HepG2 (cell line): ENCODE measurements around the gene COG1. TPM values are rescaled to one million over a fixed set of nuclear protein-coding genes. Genes with fewer than 3 reads are reported as not detected.

Experiments
- ATAC-seq: fragments of 200-7000 bp; cut with Tn5 transposase; 3 replicates; pipeline ENCODE4 v1.9.1; 2020; ENCODE audit warnings: mild to moderate bottlenecking, moderate library complexity
- BruUV-seq: library from RNA; stranded (reverse); fragments of 400-500 nt; replicated peaks from 2 replicates; lab custom pipeline; 2021; lab: Mats Ljungman, UMichigan
- CTCF ChIA-PET: fragments of 300-600 bp; formaldehyde crosslinking; extraction: SDS; loops from one replicate; lab custom pipeline; 2021; ENCODE audit warnings: low total read pairs, inconsistent platforms, low intra/inter-chr PET ratio; lab: Yijun Ruan, JAX
- POLR2A ChIA-PET: fragments of 350-600 bp; sonication (Branson Sonifier 250); formaldehyde crosslinking; loops from one replicate; lab custom pipeline; 2020; ENCODE audit warnings: antibody characterized with exemption, inconsistent platforms; lab: Yijun Ruan, JAX
- DNase-seq: peaks from one replicate; pipeline ENCODE4 v3.0.0-alpha.2; 2015; ENCODE audit warnings: low spot score
- FAIRE-seq: peaks from 3 replicates; lab custom pipeline; 2011; peaks lifted over from hg19 to GRCh38; lab: Jason Lieb, UNC
- H2AFZ ChIP-seq: one replicate; pipeline ENCODE4 v1.6.1; 2011; ENCODE audit warnings: low read length, inconsistent platforms
- H3K27ac ChIP-seq: fragments of 300-600 bp; 3 replicates; pipeline ENCODE4 v1.8.0; 2011; ENCODE audit warnings: mixed run types, mild to moderate bottlenecking, mixed read lengths, low read length, inconsistent platforms; ENCODE audit not compliant: insufficient read depth; ENCODE audit errors: extremely low read length
- H3K27me3 ChIP-seq, 2 experiments: fragments of 200-600 bp in 1 of 2; 2 replicates in 1 of 2; 3 replicates in 1 of 2; pipeline versions ENCODE4 v1.6.0 to v1.8.0; 2011; ENCODE audit warnings: low read length in 2 of 2, mild to moderate bottlenecking in 2 of 2, moderate library complexity in 2 of 2, inconsistent platforms in 1 of 2; ENCODE audit not compliant: insufficient read depth in 2 of 2, control insufficient read depth in 1 of 2
- H3K36me3 ChIP-seq, 2 experiments: fragments of 200-600 bp in 1 of 2; replicated peaks in 1 of 2; 2 replicates in 1 of 2; 3 replicates in 1 of 2; pipeline versions ENCODE4 v1.5.1 to v1.8.0; 2011; ENCODE audit warnings: low read length in 2 of 2, inconsistent platforms in 1 of 2; ENCODE audit not compliant: insufficient read depth in 2 of 2, control insufficient read depth in 1 of 2
- H3K4me1 ChIP-seq: 2 replicates; pipeline ENCODE4 v1.5.1; 2012; ENCODE audit warnings: low read length, inconsistent platforms; ENCODE audit not compliant: insufficient read depth
- H3K4me2 ChIP-seq: 2 replicates; pipeline ENCODE4 v1.6.0; 2011; ENCODE audit warnings: low read depth, low read length, inconsistent platforms
- H3K4me3 ChIP-seq, 3 experiments: fragments of 200-600 bp in 1 of 3; sonication (generic), shearing (Covaris generic) in 1 of 3; replicated peaks in 1 of 3; 2 replicates each; pipeline ENCODE4 v1.5.1; 2011 to 2016; ENCODE audit warnings: low read length in 3 of 3, inconsistent platforms in 2 of 3, low read depth in 2 of 3, mild to moderate bottlenecking in 2 of 3, control low read depth in 1 of 3, mixed read lengths in 1 of 3; ENCODE audit not compliant: insufficient read depth in 1 of 3
- H3K79me2 ChIP-seq: one replicate; pipeline ENCODE4 v1.6.1; 2011; ENCODE audit warnings: low read length, inconsistent platforms; ENCODE audit not compliant: insufficient read depth
- H3K9ac ChIP-seq: 2 replicates; pipeline ENCODE4 v1.6.0; 2011; ENCODE audit warnings: mild to moderate bottlenecking, low read depth, low read length, inconsistent platforms; ENCODE audit not compliant: insufficient read depth
- H3K9me3 ChIP-seq: 2 replicates; pipeline ENCODE4 v1.5.1; 2012; ENCODE audit warnings: mild to moderate bottlenecking, low read length
- H4K20me1 ChIP-seq: 2 replicates; pipeline ENCODE4 v1.6.0; 2011; ENCODE audit warnings: inconsistent platforms, mild to moderate bottlenecking, low read length, moderate library complexity; ENCODE audit not compliant: insufficient read depth
- FOXC1 ChIP-seq: sonication (generic); formaldehyde crosslinking; IDR thresholded peaks from 2 replicates; pipeline ENCODE4 v1.8.0; 2022; ENCODE audit warnings: mild to moderate bottlenecking, missing genetic modification reagents, borderline replicate concordance
- FOXP4 ChIP-seq: sonication (generic); formaldehyde crosslinking; IDR thresholded peaks from 2 replicates; pipeline ENCODE4 v1.4.0; 2020; ENCODE audit warnings: missing genetic modification reagents
- KDM1A ChIP-seq: IDR thresholded peaks from 2 replicates; pipeline ENCODE4 v1.6.1; 2016; ENCODE audit warnings: missing compliant biosample characterization
- KDM4B ChIP-seq: sonication (generic); formaldehyde crosslinking; IDR thresholded peaks from 2 replicates; pipeline ENCODE4 v1.4.0; 2020; ENCODE audit warnings: missing genetic modification reagents
- NFRKB ChIP-seq: fragments of 450-650 bp; IDR thresholded peaks from 2 replicates; pipeline ENCODE4 v1.6.1; 2017
- PCBP1 ChIP-seq: fragments of 200-400 bp; formaldehyde crosslinking; IDR thresholded peaks from 2 replicates; pipeline ENCODE4 v1.6.1; 2017; ENCODE audit warnings: mild to moderate bottlenecking, low read depth, low read length, borderline replicate concordance
- WGBS: methylation state at CpG from one replicate; pipeline ENCODE4 v1.1.6; 2017; ENCODE audit warnings: low lambda C conversion rate; 5-methylcytosine and 5-hydroxymethylcytosine counted together
- in situ Hi-C: cut with HindIII; loops from 2 replicates; pipeline ENCODE4 v1.10.0; 2017; ENCODE audit warnings: low pct_unique_long_range_greater_than_20kb; ENCODE audit not compliant: extremely low pct_ligation_motif_present
- intact Hi-C: fragments of 100-400 bp; cut with micrococcal nuclease; formaldehyde crosslinking; loops from one replicate; pipeline ENCODE4 v1.10.0; 2022; ENCODE audit not compliant: unreplicated experiment
- polyA plus RNA-seq, 8 experiments: library from polyadenylated mRNA; depleted of rRNA in 3 of 8; stranded (reverse) in 7 of 8; unstranded in 1 of 8; fragments of >200 nt; fragmentation: Illumina TruSeq in 4 of 8; extraction: Trizol in 4 of 8; gene quantifications; 2 replicates each; pipeline versions ENCODE4 v1.2.1 to v1.2.3, GENCODE V29; 2011 to 2016; ENCODE audit warnings: low read depth in 4 of 8, missing spikeins in 1 of 8, mixed read lengths in 1 of 8; ENCODE audit not compliant: insufficient read depth in 1 of 8
- total RNA-seq, 5 experiments: library from RNA; depleted of rRNA; stranded (reverse); fragments of >200 nt; fragmentation: Illumina TruSeq; extraction: Trizol; gene quantifications; 2 replicates each; pipeline ENCODE4 v1.2.3, GENCODE V29; 2016; ENCODE audit warnings: low read depth in 1 of 5
- TF ChIP-seq, protein P1 (sequence below): sonication (generic); formaldehyde crosslinking; IDR thresholded peaks from 2 replicates; pipeline ENCODE4 v1.4.0; 2020; ENCODE audit warnings: missing genetic modification reagents

Gene COG1
- total and polyA plus RNA-seq, 2 of the 13 experiments (the other 11 are each of a cell fraction or from before 2014, with no cell fraction given), result 36.6 to 39.7 TPM

DNA sequence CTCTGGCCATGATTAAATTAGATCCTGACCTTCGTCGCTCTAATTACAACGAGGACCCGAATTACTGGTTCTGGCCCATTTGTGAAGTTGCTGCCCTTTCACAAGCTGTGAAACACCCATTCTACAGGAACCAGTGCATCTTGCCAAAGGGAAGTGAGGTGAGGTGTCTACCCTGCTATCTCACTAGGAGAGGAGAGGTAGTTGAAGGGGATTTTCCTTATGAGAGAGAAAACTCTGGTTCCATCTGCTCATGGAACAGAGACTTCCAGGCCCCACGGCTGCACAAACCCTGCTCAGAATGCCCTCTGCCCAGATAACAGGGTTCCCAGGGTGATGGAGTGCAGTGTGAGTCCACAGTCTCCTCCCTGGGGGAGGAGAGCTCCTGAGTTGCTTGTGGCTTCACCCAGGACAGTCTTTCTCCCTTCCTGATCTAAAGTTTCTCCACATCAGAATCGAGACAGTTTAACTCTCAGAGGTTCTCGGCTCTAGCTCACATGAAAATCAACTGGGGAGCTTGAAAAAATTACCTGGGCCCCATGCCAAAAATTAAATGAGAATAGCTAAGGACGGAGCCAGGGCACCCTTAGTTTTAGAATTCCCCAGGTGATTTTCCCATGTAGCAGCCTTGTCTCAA is 35.9 kb upstream of the COG1 start:
- POLR2A ChIA-PET, result interaction anchor here (1.0 to 1.5 kb wide), 4 partner anchors 32 to 171 kb away, joined by 3 to 4 read pairs (median 4); no protein-coding TSS in a partner anchor
- Histone ChIP-seq H3K4me3 (peak overlapping the region in 1 of 3 experiments; percentile 51; a peak in 2 of 6 replicates), H2AFZ (no peak overlapping the region), H3K9ac (no peak overlapping the region), H3K4me1 (peaks cover 57% of the 10 kb centered on the region), H3K27me3 (peaks cover 9 to 69% of the 10 kb centered on the region in 2 experiments; a peak in 4 of 5 replicates), H4K20me1 (no peaks in the 10 kb centered on the region), H3K9me3 (no peaks in the 10 kb centered on the region), H3K79me2 (no peaks in the 10 kb centered on the region), H3K36me3 (no peaks in the 10 kb centered on the region), H3K27ac (no peak overlapping the region), H3K4me2 (peak overlapping the region; percentile 73)
- CTCF ChIA-PET, result interaction anchor here (1.1 to 2.3 kb wide), 6 partner anchors 140 to 431 kb away, joined by 3 to 22 read pairs (median 4); no protein-coding TSS in a partner anchor
- no peak for FAIRE-seq
- intact Hi-C loops (loop anchor here (1.0 to 10.0 kb wide), 3 partner anchors 32 to 171 kb away; no protein-coding TSS in a partner anchor), in situ Hi-C loops (loop anchor here (5.0 kb wide), 1 partner anchor 170 kb away; no protein-coding TSS in a partner anchor)
- peak; percentile 51 for ATAC-seq
- DNase-seq, result no peak
- WGBS, result 6% methylated on average over 8 of the region's 8 CpGs
- TF ChIP-seq KDM1A (CRISPR knock-in tag) (no peak), FOXC1 (CRISPR knock-in tag) (peak; percentile 55; the same call in 1 of the 2 replicates), FOXP4 (CRISPR knock-in tag) (no peak), PCBP1 (no peak), NFRKB (no peak), KDM4B (no peak)
- TF ChIP-seq, protein P1, sequence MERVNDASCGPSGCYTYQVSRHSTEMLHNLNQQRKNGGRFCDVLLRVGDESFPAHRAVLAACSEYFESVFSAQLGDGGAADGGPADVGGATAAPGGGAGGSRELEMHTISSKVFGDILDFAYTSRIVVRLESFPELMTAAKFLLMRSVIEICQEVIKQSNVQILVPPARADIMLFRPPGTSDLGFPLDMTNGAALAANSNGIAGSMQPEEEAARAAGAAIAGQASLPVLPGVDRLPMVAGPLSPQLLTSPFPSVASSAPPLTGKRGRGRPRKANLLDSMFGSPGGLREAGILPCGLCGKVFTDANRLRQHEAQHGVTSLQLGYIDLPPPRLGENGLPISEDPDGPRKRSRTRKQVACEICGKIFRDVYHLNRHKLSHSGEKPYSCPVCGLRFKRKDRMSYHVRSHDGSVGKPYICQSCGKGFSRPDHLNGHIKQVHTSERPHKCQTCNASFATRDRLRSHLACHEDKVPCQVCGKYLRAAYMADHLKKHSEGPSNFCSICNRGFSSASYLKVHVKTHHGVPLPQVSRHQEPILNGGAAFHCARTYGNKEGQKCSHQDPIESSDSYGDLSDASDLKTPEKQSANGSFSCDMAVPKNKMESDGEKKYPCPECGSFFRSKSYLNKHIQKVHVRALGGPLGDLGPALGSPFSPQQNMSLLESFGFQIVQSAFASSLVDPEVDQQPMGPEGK (CRISPR knock-in tag), result 0 out of 2 replicates have a peak, but pooled peaks have one; percentile 21
- BruUV-seq, result no TSS peak
